Esophagus muscularis mucosa (tissue), 4 donors: ENCODE results near the gene DNAJB1.

Source experiments
- EP300 ChIP-seq: sonication (generic); formaldehyde crosslinking; IDR thresholded peaks from one replicate; pipeline ENCODE4 v1.6.1; 2017; ENCODE audit warnings: antibody characterized with exemption
- POLR2A ChIP-seq: fragments of 450-650 bp; IDR thresholded peaks from one replicate; pipeline ENCODE4 v1.6.1; 2017; ENCODE audit warnings: antibody characterized with exemption, moderate library complexity, mild to moderate bottlenecking, low read depth
- POLR2AphosphoS5 ChIP-seq, 2 donors: sonication (generic); formaldehyde crosslinking; IDR thresholded peaks; one replicate each; pipeline ENCODE4 v1.6.1; 2017; ENCODE audit warnings: antibody characterized with exemption in 2 of 2
- TF ChIP-seq, protein P1 (sequence below), 3 experiments: fragments of 200-600 bp in 2 of 3; fragments of 450-650 bp in 1 of 3; sonication (generic) in 2 of 3; IDR thresholded peaks; one replicate each; pipeline ENCODE4 v1.5.1; 2017 to 2019; ENCODE audit warnings: antibody characterized with exemption in 3 of 3, mild to moderate bottlenecking in 2 of 3, moderate library complexity in 1 of 3

DNA sequence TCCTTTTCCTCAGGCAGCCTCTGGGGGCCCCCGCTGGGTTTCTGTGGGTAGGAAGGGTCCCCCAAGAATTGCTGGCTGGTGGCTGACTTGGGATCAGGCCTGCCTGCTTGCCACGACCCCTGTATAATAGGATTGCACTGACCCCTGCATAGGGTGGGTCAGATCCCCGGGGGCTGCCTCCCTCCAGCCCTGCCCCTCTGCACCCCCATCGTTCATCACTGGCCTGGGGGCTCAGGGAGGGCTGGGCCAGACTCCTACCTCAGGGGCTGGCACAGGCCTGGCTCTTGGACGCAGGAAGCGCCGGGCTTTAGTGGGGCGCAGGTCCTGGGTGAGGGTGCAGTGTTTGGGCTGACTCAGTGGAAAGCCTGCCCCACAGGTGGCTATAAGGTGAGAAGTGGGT, 43.1 kb upstream of the DNAJB1 start:
- TF ChIP-seq, protein P1, sequence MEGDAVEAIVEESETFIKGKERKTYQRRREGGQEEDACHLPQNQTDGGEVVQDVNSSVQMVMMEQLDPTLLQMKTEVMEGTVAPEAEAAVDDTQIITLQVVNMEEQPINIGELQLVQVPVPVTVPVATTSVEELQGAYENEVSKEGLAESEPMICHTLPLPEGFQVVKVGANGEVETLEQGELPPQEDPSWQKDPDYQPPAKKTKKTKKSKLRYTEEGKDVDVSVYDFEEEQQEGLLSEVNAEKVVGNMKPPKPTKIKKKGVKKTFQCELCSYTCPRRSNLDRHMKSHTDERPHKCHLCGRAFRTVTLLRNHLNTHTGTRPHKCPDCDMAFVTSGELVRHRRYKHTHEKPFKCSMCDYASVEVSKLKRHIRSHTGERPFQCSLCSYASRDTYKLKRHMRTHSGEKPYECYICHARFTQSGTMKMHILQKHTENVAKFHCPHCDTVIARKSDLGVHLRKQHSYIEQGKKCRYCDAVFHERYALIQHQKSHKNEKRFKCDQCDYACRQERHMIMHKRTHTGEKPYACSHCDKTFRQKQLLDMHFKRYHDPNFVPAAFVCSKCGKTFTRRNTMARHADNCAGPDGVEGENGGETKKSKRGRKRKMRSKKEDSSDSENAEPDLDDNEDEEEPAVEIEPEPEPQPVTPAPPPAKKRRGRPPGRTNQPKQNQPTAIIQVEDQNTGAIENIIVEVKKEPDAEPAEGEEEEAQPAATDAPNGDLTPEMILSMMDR (IDR thresholded peaks at IDR 0.05), result no peak
- TF ChIP-seq POLR2AphosphoS5 (IDR thresholded peaks at IDR 0.05) (no peak), EP300 (no peak), POLR2A (no peak)
